Measurements from ENCODE around the gene FSTL1. TPM values are rescaled to one million over a fixed set of nuclear protein-coding genes. Genes with fewer than 3 reads are reported as not detected.
A peak's percentile ranks its signal among the peaks of the same experiment; 100 is the strongest.

Gene FSTL1
- total RNA-seq, 4 donors from 2014 or later = 409 to 701 (median 677) TPM

DNA sequence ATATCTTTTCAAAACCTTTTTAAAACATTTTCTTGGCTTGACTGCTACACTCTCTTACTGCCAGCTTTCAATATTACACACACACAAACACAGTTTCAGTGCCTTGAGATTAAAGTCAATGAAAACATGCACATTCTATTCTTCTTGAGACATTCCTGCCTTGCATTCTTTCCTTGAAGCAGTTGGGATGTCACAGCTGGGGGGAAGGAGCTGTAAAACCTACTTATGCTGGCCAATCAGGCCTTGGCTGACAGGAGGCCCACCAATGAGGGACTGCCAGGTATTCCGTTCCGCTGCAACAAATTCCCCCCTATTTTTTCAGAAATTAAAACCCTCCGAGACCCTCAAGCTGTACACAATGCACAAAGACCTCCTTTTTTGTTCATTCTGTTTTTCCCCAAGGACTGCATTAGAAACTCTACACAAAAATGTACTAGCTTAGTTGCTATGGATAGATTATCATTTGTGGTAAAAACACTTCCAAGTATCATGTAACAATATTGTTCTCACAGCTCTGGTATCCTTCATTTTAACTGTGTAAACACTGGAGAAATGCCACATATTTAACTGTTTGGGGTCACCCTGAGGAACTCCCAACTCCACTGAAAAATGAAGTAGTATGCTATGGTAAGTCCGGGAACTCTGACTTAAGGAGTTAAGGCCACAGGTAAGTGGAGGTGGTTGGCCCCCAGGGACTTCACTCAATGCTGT, 18.5 kb downstream of the FSTL1 start:
- H3K4me1 ChIP-seq = peaks cover 84 to 100% (median 99%) of the 10 kb centered on the region in 4 donors
- peaks cover 0 to 41% (median 13%) of the 10 kb centered on the region in 4 donors for H3K36me3 ChIP-seq
- peak overlapping the region in 3 of 4 donors; percentile 9 to 36 (median 19) for H3K4me3 ChIP-seq
- peak overlapping the region; percentile 74 to 87 (median 84) for H3K27ac ChIP-seq (replicated peaks in 1 of 4)
- no peak for DNase-seq (ENCODE audit: extremely low spot score)
- no peaks in the 10 kb centered on the region for H3K9me3 ChIP-seq
- TF ChIP-seq CTCF (IDR thresholded peaks at IDR 0.05) (no peak), POLR2AphosphoS5 (IDR thresholded peaks at IDR 0.05) (peak in 1 of 2 donors; percentile 53)
- no peaks in the 10 kb centered on the region for H3K27me3 ChIP-seq
- 53% methylated on average over 4 of the region's 4 CpGs for WGBS
- intact Hi-C loops (cut with DNase I) = no loop called here

DNA sequence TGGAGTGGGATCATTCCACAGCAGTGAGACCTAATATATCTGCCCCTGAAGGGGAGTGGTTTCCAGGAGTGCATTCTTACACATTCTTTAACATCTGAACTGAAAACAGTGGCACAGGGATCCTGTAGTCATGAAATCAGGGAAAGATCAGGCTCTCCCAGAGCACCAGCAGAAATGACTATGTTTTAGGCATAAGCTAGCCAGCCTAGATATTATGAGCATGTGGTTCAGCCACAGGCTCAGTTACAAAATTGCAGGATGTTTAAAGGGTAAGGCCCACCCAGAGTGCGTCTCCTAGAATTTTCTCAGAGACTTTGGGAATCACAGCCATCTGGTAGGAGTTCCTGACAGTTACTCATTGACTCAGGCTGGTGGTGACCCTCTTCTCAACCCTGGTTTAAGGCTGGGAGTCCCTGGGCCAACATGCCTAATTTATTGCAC, 20.9 kb downstream of the FSTL1 start:
- Histone ChIP-seq H3K27ac (replicated peaks in 1 of 4) (peak overlapping the region; percentile 74 to 87 (median 84)), H3K4me3 (no peak overlapping the region), H3K9me3 (no peaks in the 10 kb centered on the region), H3K27me3 (no peaks in the 10 kb centered on the region), H3K36me3 (peaks cover 0 to 41% (median 13%) of the 10 kb centered on the region in 4 donors), H3K4me1 (peaks cover 88 to 100% (median 100%) of the 10 kb centered on the region in 4 donors)
- WGBS = 57% methylated on average over 1 of the region's 1 CpG
- TF ChIP-seq POLR2A (IDR thresholded peaks at IDR 0.05; ENCODE audit: low read depth) (no peak), POLR2AphosphoS5 (IDR thresholded peaks at IDR 0.05) (no peak), EP300 (IDR thresholded peaks at IDR 0.05) (no peak), CTCF (IDR thresholded peaks at IDR 0.05) (no peak)
- intact Hi-C loops (cut with DNase I) = no loop called here
- no peak for DNase-seq (ENCODE audit: extremely low spot score)

- Histone ChIP-seq H3K27ac (replicated peaks in 1 of 4) (peak overlapping the region; percentile 74 to 87 (median 84)), H3K4me3 (no peak overlapping the region), H3K36me3 (peaks cover 0 to 33% (median 10%) of the 10 kb centered on the region in 4 donors), H3K4me1 (peaks cover 87 to 100% (median 100%) of the 10 kb centered on the region in 4 donors), H3K9me3 (no peaks in the 10 kb centered on the region), H3K27me3 (no peaks in the 10 kb centered on the region)
- TF ChIP-seq CTCF (IDR thresholded peaks at IDR 0.05) (no peak), EP300 (IDR thresholded peaks at IDR 0.05) (no peak), POLR2AphosphoS5 (IDR thresholded peaks at IDR 0.05) (no peak), POLR2A (IDR thresholded peaks at IDR 0.05; ENCODE audit: low read depth) (no peak)
- no peak for DNase-seq (ENCODE audit: extremely low spot score)
- intact Hi-C loops (cut with DNase I) = no loop called here
- WGBS = 56% methylated on average over 2 of the region's 2 CpGs
These were observed 21.9 kb downstream of the FSTL1 start for GRCh38 chr3:120428924-120429323.

- Histone ChIP-seq H3K27ac (replicated peaks in 1 of 4) (peak overlapping the region; percentile 75 to 87 (median 84)), H3K27me3 (no peaks in the 10 kb centered on the region), H3K9me3 (no peaks in the 10 kb centered on the region), H3K4me1 (peaks cover 90 to 100% (median 100%) of the 10 kb centered on the region in 4 donors), H3K4me3 (no peak overlapping the region), H3K36me3 (peaks cover 0 to 31% (median 10%) of the 10 kb centered on the region in 4 donors)
- no peak for TF ChIP-seq POLR2AphosphoS5 (IDR thresholded peaks at IDR 0.05)
- no peak for TF ChIP-seq EP300 (IDR thresholded peaks at IDR 0.05)
- TF ChIP-seq CTCF (IDR thresholded peaks at IDR 0.05) = no peak
- TF ChIP-seq POLR2A (IDR thresholded peaks at IDR 0.05; ENCODE audit: low read depth) = no peak
- intact Hi-C loops (cut with DNase I) = no loop called here
- no peak for DNase-seq (ENCODE audit: extremely low spot score)
These were observed 23.6 kb downstream of the FSTL1 start for GRCh38 chr3:120427201-120427600.
